ENCODE data around the gene CCRL2.

Gene CCRL2

DNA sequence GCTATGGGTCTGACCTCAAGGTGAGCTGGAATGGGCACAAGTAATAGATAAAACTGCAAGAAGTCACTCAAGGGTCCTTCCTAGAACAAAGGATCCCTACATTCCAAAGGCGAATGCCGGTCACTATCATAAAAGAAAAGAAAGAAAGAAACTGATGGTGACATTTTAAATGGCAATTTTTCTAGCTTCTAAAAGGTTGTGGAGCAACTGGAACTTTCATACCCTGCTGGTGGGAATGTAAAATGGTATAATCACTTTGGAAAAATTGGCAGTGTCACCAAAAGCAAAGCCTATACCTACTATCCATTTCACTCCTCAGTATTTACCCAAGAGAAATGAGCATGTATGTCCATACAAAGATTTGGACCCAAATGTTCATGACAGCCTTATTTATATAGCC, 4.2 kb downstream of the CCRL2 start:
- H3K27ac ChIP-seq (ENCODE audit: low read length, poor library complexity, severe bottlenecking): no peak overlapping the region
- DNase-seq: no peak
- H2BK12ac ChIP-seq (ENCODE audit: low read length in 2 of 2): no peak overlapping the region
- H2AK5ac ChIP-seq (ENCODE audit: low read length, severe bottlenecking): no peak overlapping the region
- no peaks in the 10 kb centered on the region for H3K79me1 ChIP-seq (replicated peaks; ENCODE audit: low read length, poor library complexity, severe bottlenecking)
- H4K91ac ChIP-seq (ENCODE audit: low read length): no peak overlapping the region
- no peak overlapping the region for H3K4ac ChIP-seq (ENCODE audit: low read depth in 1 of 2, low read length in 2 of 2)
- H3K18ac ChIP-seq (ENCODE audit: low read depth in 1 of 2, low read length in 2 of 2): no peak overlapping the region
- no peak overlapping the region for H2BK15ac ChIP-seq (ENCODE audit: low read depth, poor library complexity, severe bottlenecking)
- no peaks in the 10 kb centered on the region for H3K9me3 ChIP-seq (ENCODE audit: control insufficient read depth, low read length)
- no peak overlapping the region for H3K14ac ChIP-seq (ENCODE audit: low read length in 2 of 2)
- H3K4me1 ChIP-seq (ENCODE audit: control insufficient read depth, insufficient read depth, low read depth, low read length): peaks cover 11% of the 10 kb centered on the region
- H3K4me2 ChIP-seq (ENCODE audit: low read length, poor library complexity, severe bottlenecking): no peak overlapping the region
- H2BK5ac ChIP-seq (ENCODE audit: low read depth, low read length, poor library complexity, severe bottlenecking): no peak overlapping the region
- H3K4me3 ChIP-seq (ENCODE audit: insufficient read depth in 1 of 2, low read depth in 1 of 2, low read length in 2 of 2): no peak overlapping the region
- no peaks in the 10 kb centered on the region for H3K27me3 ChIP-seq (ENCODE audit: control insufficient read depth in 1 of 2, insufficient read depth in 1 of 2, low read length in 2 of 2)
- WGBS: no CpG with 5 or more reads among the region's 2 CpGs
- no peak overlapping the region for H4K8ac ChIP-seq (ENCODE audit: low read length)
- no peak overlapping the region for H2BK120ac ChIP-seq (ENCODE audit: low read depth, low read length)
- no peak overlapping the region for H3K9ac ChIP-seq (ENCODE audit: low read length)
- no peak overlapping the region for H2AFZ ChIP-seq (ENCODE audit: low read depth, low read length)
- H3K23ac ChIP-seq (ENCODE audit: low read length in 2 of 2): no peak overlapping the region
- H3K36me3 ChIP-seq (ENCODE audit: control insufficient read depth in 1 of 2, insufficient read depth in 2 of 2, low read depth in 1 of 2, low read length in 2 of 2): no peaks in the 10 kb centered on the region

GRCh38 chr3:46412786-46413298, 5.8 kb downstream of the CCRL2 start:
- no peak for DNase-seq
- no peak overlapping the region for H3K9ac ChIP-seq (ENCODE audit: low read length)
- no peak overlapping the region for H3K4ac ChIP-seq (ENCODE audit: low read depth in 1 of 2, low read length in 2 of 2)
- no peak overlapping the region for H4K91ac ChIP-seq (ENCODE audit: low read length)
- no peak overlapping the region for H3K4me3 ChIP-seq (ENCODE audit: insufficient read depth in 1 of 2, low read depth in 1 of 2, low read length in 2 of 2)
- 45% methylated on average over 3 of the region's 3 CpGs for WGBS
- H3K4me2 ChIP-seq (ENCODE audit: low read length, poor library complexity, severe bottlenecking): no peak overlapping the region
- H2BK5ac ChIP-seq (ENCODE audit: low read depth, low read length, poor library complexity, severe bottlenecking): no peak overlapping the region
- no peak overlapping the region for H3K27ac ChIP-seq (ENCODE audit: low read length, poor library complexity, severe bottlenecking)
- no peak overlapping the region for H2AK5ac ChIP-seq (ENCODE audit: low read length, severe bottlenecking)
- no peak overlapping the region for H2BK15ac ChIP-seq (ENCODE audit: low read depth, poor library complexity, severe bottlenecking)
- no peaks in the 10 kb centered on the region for H3K79me1 ChIP-seq (replicated peaks; ENCODE audit: low read length, poor library complexity, severe bottlenecking)
- no peak overlapping the region for H3K14ac ChIP-seq (ENCODE audit: low read length in 2 of 2)
- peaks cover 2% of the 10 kb centered on the region for H3K4me1 ChIP-seq (ENCODE audit: control insufficient read depth, insufficient read depth, low read depth, low read length)
- no peaks in the 10 kb centered on the region for H3K27me3 ChIP-seq (ENCODE audit: control insufficient read depth in 1 of 2, insufficient read depth in 1 of 2, low read length in 2 of 2)
- no peak overlapping the region for H2BK12ac ChIP-seq (ENCODE audit: low read length in 2 of 2)
- no peak overlapping the region for H2AFZ ChIP-seq (ENCODE audit: low read depth, low read length)
- no peak overlapping the region for H2BK120ac ChIP-seq (ENCODE audit: low read depth, low read length)
- H3K9me3 ChIP-seq (ENCODE audit: control insufficient read depth, low read length): no peaks in the 10 kb centered on the region
- no peak overlapping the region for H3K18ac ChIP-seq (ENCODE audit: low read depth in 1 of 2, low read length in 2 of 2)
- no peaks in the 10 kb centered on the region for H3K36me3 ChIP-seq (ENCODE audit: control insufficient read depth in 1 of 2, insufficient read depth in 2 of 2, low read depth in 1 of 2, low read length in 2 of 2)
- no peak overlapping the region for H3K23ac ChIP-seq (ENCODE audit: low read length in 2 of 2)
- H4K8ac ChIP-seq (ENCODE audit: low read length): no peak overlapping the region

GRCh38 chr3:46413951-46414350, 6.9 kb downstream of the CCRL2 start:
- H3K23ac ChIP-seq (ENCODE audit: low read length in 2 of 2): no peak overlapping the region
- H3K14ac ChIP-seq (ENCODE audit: low read length in 2 of 2): no peak overlapping the region
- no peaks in the 10 kb centered on the region for H3K4me1 ChIP-seq (ENCODE audit: control insufficient read depth, insufficient read depth, low read depth, low read length)
- no peaks in the 10 kb centered on the region for H3K79me1 ChIP-seq (replicated peaks; ENCODE audit: low read length, poor library complexity, severe bottlenecking)
- no peak overlapping the region for H3K18ac ChIP-seq (ENCODE audit: low read depth in 1 of 2, low read length in 2 of 2)
- H2AK5ac ChIP-seq (ENCODE audit: low read length, severe bottlenecking): no peak overlapping the region
- H3K27ac ChIP-seq (ENCODE audit: low read length, poor library complexity, severe bottlenecking): no peak overlapping the region
- no peak overlapping the region for H2AFZ ChIP-seq (ENCODE audit: low read depth, low read length)
- H3K27me3 ChIP-seq (ENCODE audit: control insufficient read depth in 1 of 2, insufficient read depth in 1 of 2, low read length in 2 of 2): no peaks in the 10 kb centered on the region
- DNase-seq: no peak
- H2BK12ac ChIP-seq (ENCODE audit: low read length in 2 of 2): no peak overlapping the region
- H3K4me2 ChIP-seq (ENCODE audit: low read length, poor library complexity, severe bottlenecking): no peak overlapping the region
- H3K36me3 ChIP-seq (ENCODE audit: control insufficient read depth in 1 of 2, insufficient read depth in 2 of 2, low read depth in 1 of 2, low read length in 2 of 2): no peaks in the 10 kb centered on the region
- no peak overlapping the region for H2BK15ac ChIP-seq (ENCODE audit: low read depth, poor library complexity, severe bottlenecking)
- no peak overlapping the region for H3K4me3 ChIP-seq (ENCODE audit: insufficient read depth in 1 of 2, low read depth in 1 of 2, low read length in 2 of 2)
- H2BK120ac ChIP-seq (ENCODE audit: low read depth, low read length): no peak overlapping the region
- H4K8ac ChIP-seq (ENCODE audit: low read length): no peak overlapping the region
- no peak overlapping the region for H2BK5ac ChIP-seq (ENCODE audit: low read depth, low read length, poor library complexity, severe bottlenecking)
- no peak overlapping the region for H3K4ac ChIP-seq (ENCODE audit: low read depth in 1 of 2, low read length in 2 of 2)
- H3K9me3 ChIP-seq (ENCODE audit: control insufficient read depth, low read length): no peaks in the 10 kb centered on the region
- WGBS: 82% methylated on average over 4 of the region's 5 CpGs
- H3K9ac ChIP-seq (ENCODE audit: low read length): no peak overlapping the region
- H4K91ac ChIP-seq (ENCODE audit: low read length): no peak overlapping the region

DNA sequence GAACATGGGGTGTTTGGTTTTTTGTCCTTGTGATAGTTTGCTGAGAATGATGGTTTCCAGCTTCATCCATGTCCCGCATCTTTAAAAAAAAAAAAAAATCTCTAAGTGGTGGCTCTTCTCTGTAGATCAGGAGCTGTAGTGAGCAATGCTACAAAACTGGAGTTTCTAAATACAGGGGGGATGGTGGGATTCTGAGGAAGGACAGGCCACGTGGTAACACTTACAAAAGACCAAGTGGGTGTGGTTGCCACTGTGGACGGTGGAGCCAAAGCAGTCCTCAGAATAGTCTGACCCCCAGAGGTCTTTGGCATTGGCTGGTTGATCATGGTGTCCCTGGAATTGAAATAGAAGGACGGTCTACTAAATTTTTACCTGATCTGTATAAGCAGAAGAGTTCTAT, 7.7 kb downstream of the CCRL2 start:
- no peak overlapping the region for H2BK12ac ChIP-seq (ENCODE audit: low read length in 2 of 2)
- H3K4me1 ChIP-seq (ENCODE audit: control insufficient read depth, insufficient read depth, low read depth, low read length): no peaks in the 10 kb centered on the region
- H4K8ac ChIP-seq (ENCODE audit: low read length): no peak overlapping the region
- H3K4ac ChIP-seq (ENCODE audit: low read depth in 1 of 2, low read length in 2 of 2): no peak overlapping the region
- no peak overlapping the region for H3K4me2 ChIP-seq (ENCODE audit: low read length, poor library complexity, severe bottlenecking)
- H3K4me3 ChIP-seq (ENCODE audit: insufficient read depth in 1 of 2, low read depth in 1 of 2, low read length in 2 of 2): no peak overlapping the region
- no peak overlapping the region for H2BK120ac ChIP-seq (ENCODE audit: low read depth, low read length)
- H3K27ac ChIP-seq (ENCODE audit: low read length, poor library complexity, severe bottlenecking): no peak overlapping the region
- no peak overlapping the region for H3K14ac ChIP-seq (ENCODE audit: low read length in 2 of 2)
- H4K91ac ChIP-seq (ENCODE audit: low read length): no peak overlapping the region
- no peak overlapping the region for H2BK5ac ChIP-seq (ENCODE audit: low read depth, low read length, poor library complexity, severe bottlenecking)
- H3K23ac ChIP-seq (ENCODE audit: low read length in 2 of 2): no peak overlapping the region
- no peaks in the 10 kb centered on the region for H3K9me3 ChIP-seq (ENCODE audit: control insufficient read depth, low read length)
- H3K79me1 ChIP-seq (replicated peaks; ENCODE audit: low read length, poor library complexity, severe bottlenecking): no peaks in the 10 kb centered on the region
- no peak for DNase-seq
- H2BK15ac ChIP-seq (ENCODE audit: low read depth, poor library complexity, severe bottlenecking): no peak overlapping the region
- H3K36me3 ChIP-seq (ENCODE audit: control insufficient read depth in 1 of 2, insufficient read depth in 2 of 2, low read depth in 1 of 2, low read length in 2 of 2): no peaks in the 10 kb centered on the region
- no peak overlapping the region for H3K18ac ChIP-seq (ENCODE audit: low read depth in 1 of 2, low read length in 2 of 2)
- WGBS: 83% methylated on average over 4 of the region's 4 CpGs
- H3K9ac ChIP-seq (ENCODE audit: low read length): no peak overlapping the region
- H2AK5ac ChIP-seq (ENCODE audit: low read length, severe bottlenecking): no peak overlapping the region
- no peak overlapping the region for H2AFZ ChIP-seq (ENCODE audit: low read depth, low read length)
- no peaks in the 10 kb centered on the region for H3K27me3 ChIP-seq (ENCODE audit: control insufficient read depth in 1 of 2, insufficient read depth in 1 of 2, low read length in 2 of 2)
